CD14-positive monocyte (primary cell): Measurements from ENCODE around the gene SMARCA2. TPM values are rescaled to one million over a fixed set of nuclear protein-coding genes. Genes with fewer than 3 reads are reported as not detected.

ENCODE experiments used
- DNase-seq, 3 donors: peaks; one replicate each; pipeline ENCODE4 v3.0.0-alpha.2; 2011 to 2022
- H2AFZ ChIP-seq: 2 replicates; pipeline ENCODE4 v1.6.0; 2012; ENCODE audit warnings: mild to moderate bottlenecking, low read depth, low read length, inconsistent platforms; ENCODE audit not compliant: insufficient read depth, poor library complexity, severe bottlenecking
- H3K27ac ChIP-seq, 2 donors: 1 replicate in 1 of 2; 2 replicates in 1 of 2; pipeline ENCODE4 v1.5.1; 2012 to 2013; ENCODE audit warnings: low read length in 2 of 2, control low read depth in 1 of 2, inconsistent platforms in 1 of 2, low read depth in 1 of 2, mild to moderate bottlenecking in 1 of 2
- H3K27me3 ChIP-seq, 2 donors: one replicate each; pipeline versions ENCODE4 v1.6.0 to v1.6.1; 2011 to 2013; ENCODE audit warnings: low read length in 2 of 2; ENCODE audit not compliant: control insufficient read depth in 2 of 2, insufficient read depth in 2 of 2
- H3K36me3 ChIP-seq, 2 donors: replicated peaks in 1 of 2; 1 replicate in 1 of 2; 2 replicates in 1 of 2; pipeline versions ENCODE4 v1.5.1 to v1.6.1; 2012 to 2013; ENCODE audit warnings: low read length in 2 of 2, control low read depth in 1 of 2, inconsistent platforms in 1 of 2, mild to moderate bottlenecking in 1 of 2; ENCODE audit not compliant: insufficient read depth in 2 of 2, control insufficient read depth in 1 of 2
- H3K4me1 ChIP-seq, 2 donors: 1 replicate in 1 of 2; 2 replicates in 1 of 2; pipeline versions ENCODE4 v1.5.1 to v1.6.1; 2012 to 2013; ENCODE audit warnings: low read length in 2 of 2, control low read depth in 1 of 2, inconsistent platforms in 1 of 2, mild to moderate bottlenecking in 1 of 2, moderate library complexity in 1 of 2; ENCODE audit not compliant: insufficient read depth in 2 of 2, control insufficient read depth in 1 of 2
- H3K4me2 ChIP-seq: replicated peaks from 2 replicates; pipeline ENCODE3; 2012; ENCODE audit warnings: low read length, moderate library complexity, mild to moderate bottlenecking; ENCODE audit not compliant: poor library complexity, severe bottlenecking; ENCODE audit errors: extremely low read depth
- H3K4me3 ChIP-seq, 3 experiments: fragments of 200-600 bp in 1 of 3; sonication (generic) in 1 of 3; replicated peaks in 1 of 3; 1 replicate in 2 of 3; 2 replicates in 1 of 3; pipeline ENCODE4 v1.5.1; 2011 to 2013; ENCODE audit warnings: low read length in 3 of 3, mild to moderate bottlenecking in 3 of 3, control low read depth in 2 of 3, low read depth in 2 of 3, inconsistent platforms in 1 of 3, moderate library complexity in 1 of 3
- H3K79me2 ChIP-seq: 2 replicates; pipeline ENCODE4 v1.6.0; 2012; ENCODE audit warnings: mild to moderate bottlenecking, control low read depth, inconsistent platforms, low read length, moderate library complexity; ENCODE audit not compliant: insufficient read depth
- H3K9ac ChIP-seq: 2 replicates; pipeline ENCODE4 v1.6.0; 2017; ENCODE audit warnings: low read length, mild to moderate bottlenecking; ENCODE audit not compliant: insufficient read depth, poor library complexity, severe bottlenecking
- H3K9me3 ChIP-seq, 2 donors: replicated peaks in 1 of 2; 1 replicate in 1 of 2; 2 replicates in 1 of 2; pipeline versions ENCODE4 v1.5.1 to v1.6.1; 2012 to 2013; ENCODE audit warnings: low read length in 2 of 2, control low read depth in 1 of 2; ENCODE audit not compliant: control insufficient read depth in 1 of 2, insufficient read depth in 1 of 2
- H4K20me1 ChIP-seq: 2 replicates; pipeline ENCODE4 v1.6.0; 2012; ENCODE audit warnings: mild to moderate bottlenecking, low read length, control low read depth, moderate library complexity; ENCODE audit not compliant: insufficient read depth
- H3K27ac Mint-ChIP-seq, 7 donors: one replicate each; pipeline ENCODE4 v1.8.0; 2020; ENCODE audit warnings: mild to moderate bottlenecking in 7 of 7, mixed read lengths in 7 of 7, moderate library complexity in 6 of 7, inconsistent platforms in 2 of 7
- H3K27me3 Mint-ChIP-seq, 3 donors: one replicate each; pipeline ENCODE4 v1.8.0; 2021 to 2022; ENCODE audit warnings: low read depth in 3 of 3, mild to moderate bottlenecking in 3 of 3, mixed read lengths in 3 of 3, moderate library complexity in 3 of 3, inconsistent platforms in 1 of 3
- H3K36me3 Mint-ChIP-seq, 2 donors: one replicate each; pipeline ENCODE4 v1.8.0; 2020; ENCODE audit warnings: mixed read lengths in 2 of 2, inconsistent platforms in 1 of 2, mild to moderate bottlenecking in 1 of 2
- H3K4me1 Mint-ChIP-seq: one replicate; pipeline ENCODE4 v1.8.0; 2020; ENCODE audit warnings: mild to moderate bottlenecking, mixed read lengths
- H3K4me3 Mint-ChIP-seq, 2 donors: one replicate each; pipeline ENCODE4 v1.8.0; 2020; ENCODE audit warnings: mild to moderate bottlenecking in 2 of 2, mixed read lengths in 2 of 2, moderate library complexity in 1 of 2
- H3K9me3 Mint-ChIP-seq, 7 donors: one replicate each; pipeline ENCODE4 v1.8.0; 2020 to 2022; ENCODE audit warnings: mixed read lengths in 7 of 7, mild to moderate bottlenecking in 6 of 7, moderate library complexity in 6 of 7, inconsistent platforms in 2 of 7
- WGBS: methylation state at CpG from one replicate; pipeline ENCODE4 v1.1.5; 2013; ENCODE audit warnings: missing lambda C conversion rate; ENCODE audit not compliant: insufficient coverage; 5-methylcytosine and 5-hydroxymethylcytosine counted together
- intact Hi-C, 2 donors: fragments of 100-400 bp; cut with micrococcal nuclease; formaldehyde crosslinking; loops; one replicate each; pipeline versions ENCODE4 v1.15.0 to v1.15.1; 2023
- polyA plus RNA-seq, 3 donors: library from polyadenylated mRNA; depleted of rRNA in 1 of 3; unstranded in 2 of 3; stranded (reverse) in 1 of 3; fragments of 300-500 nt in 2 of 3; fragments of >200 nt in 1 of 3; fragmentation: Illumina TruSeq in 2 of 3; gene quantifications; 1 replicate in 2 of 3; 2 replicates in 1 of 3; pipeline ENCODE4 v1.2.3, GENCODE V29; 2012 to 2021
- TF ChIP-seq, protein P1 (sequence below): fragments of 200-600 bp; IDR thresholded peaks from one replicate; pipeline ENCODE4 v1.8.0; 2022; ENCODE audit warnings: antibody characterized with exemption, mild to moderate bottlenecking

SMARCA2 gene
- polyA plus RNA-seq, 3 donors, result 11.0 to 54.7 (median 11.8) TPM

- Histone ChIP-seq H3K4me3 (no peak overlapping the region), H3K79me2 (no peaks in the 10 kb centered on the region), H2AFZ (no peak overlapping the region), H3K27me3 (no peaks in the 10 kb centered on the region), H3K36me3 (peaks cover 39 to 75% of the 10 kb centered on the region in 2 donors), H3K27ac (no peak overlapping the region), H3K9ac (no peak overlapping the region), H3K4me1 (peaks cover 0 to 3% of the 10 kb centered on the region in 2 donors), H3K9me3 (peaks cover 11 to 18% of the 10 kb centered on the region in 2 donors), H3K4me2 (no peak overlapping the region), H4K20me1 (no peaks in the 10 kb centered on the region)
- Mint-ChIP-seq H3K4me3 (no peak overlapping the region), H3K9me3 (peaks cover 13 to 29% (median 26%) of the 10 kb centered on the region in 7 donors), H3K27ac (no peak overlapping the region), H3K4me1 (peaks cover 7% of the 10 kb centered on the region), H3K27me3 (peaks cover 0 to 3% (median 0%) of the 10 kb centered on the region in 3 donors), H3K36me3 (peaks cover 65 to 91% of the 10 kb centered on the region in 2 donors)
- no CpG with 5 or more reads among the region's 2 CpGs for WGBS
- no peak for DNase-seq
- intact Hi-C loops, result no loop called here
- TF ChIP-seq, protein P1, sequence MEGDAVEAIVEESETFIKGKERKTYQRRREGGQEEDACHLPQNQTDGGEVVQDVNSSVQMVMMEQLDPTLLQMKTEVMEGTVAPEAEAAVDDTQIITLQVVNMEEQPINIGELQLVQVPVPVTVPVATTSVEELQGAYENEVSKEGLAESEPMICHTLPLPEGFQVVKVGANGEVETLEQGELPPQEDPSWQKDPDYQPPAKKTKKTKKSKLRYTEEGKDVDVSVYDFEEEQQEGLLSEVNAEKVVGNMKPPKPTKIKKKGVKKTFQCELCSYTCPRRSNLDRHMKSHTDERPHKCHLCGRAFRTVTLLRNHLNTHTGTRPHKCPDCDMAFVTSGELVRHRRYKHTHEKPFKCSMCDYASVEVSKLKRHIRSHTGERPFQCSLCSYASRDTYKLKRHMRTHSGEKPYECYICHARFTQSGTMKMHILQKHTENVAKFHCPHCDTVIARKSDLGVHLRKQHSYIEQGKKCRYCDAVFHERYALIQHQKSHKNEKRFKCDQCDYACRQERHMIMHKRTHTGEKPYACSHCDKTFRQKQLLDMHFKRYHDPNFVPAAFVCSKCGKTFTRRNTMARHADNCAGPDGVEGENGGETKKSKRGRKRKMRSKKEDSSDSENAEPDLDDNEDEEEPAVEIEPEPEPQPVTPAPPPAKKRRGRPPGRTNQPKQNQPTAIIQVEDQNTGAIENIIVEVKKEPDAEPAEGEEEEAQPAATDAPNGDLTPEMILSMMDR, result no peak
These were observed 181.6 kb downstream of the SMARCA2 start for GRCh38 chr9:2196757-2197156.

GRCh38 chr9:2198956-2199635 is 183.9 kb downstream of the SMARCA2 start:
- DNase-seq, result no peak
- H3K27me3 ChIP-seq, result no peaks in the 10 kb centered on the region
- Mint-ChIP-seq H3K27ac (peak overlapping the region in 1 of 7 donors; percentile 33), H3K4me1 (peaks cover 7% of the 10 kb centered on the region), H3K27me3 (peaks cover 0 to 3% (median 2%) of the 10 kb centered on the region in 3 donors), H3K4me3 (no peak overlapping the region), H3K9me3 (peaks cover 13 to 33% (median 31%) of the 10 kb centered on the region in 7 donors), H3K36me3 (peaks cover 51 to 72% of the 10 kb centered on the region in 2 donors)
- H4K20me1 ChIP-seq, result no peaks in the 10 kb centered on the region
- 83% methylated on average over 1 of the region's 4 CpGs for WGBS
- TF ChIP-seq, protein P1, result no peak
- H3K36me3 ChIP-seq, result peaks cover 23 to 58% of the 10 kb centered on the region in 2 donors
- no peak overlapping the region for H3K9ac ChIP-seq
- no peaks in the 10 kb centered on the region for H3K79me2 ChIP-seq
- H3K9me3 ChIP-seq, result peaks cover 11 to 18% of the 10 kb centered on the region in 2 donors
- peaks cover 0 to 3% of the 10 kb centered on the region in 2 donors for H3K4me1 ChIP-seq
- no peak overlapping the region for H3K4me2 ChIP-seq
- H3K27ac ChIP-seq, result no peak overlapping the region
- no peak overlapping the region for H3K4me3 ChIP-seq
- intact Hi-C loops, result no loop called here
- no peak overlapping the region for H2AFZ ChIP-seq
